Thyroid gland (tissue), 4 donors: Measurements from ENCODE around the gene TSKU.

Experiments used
- CTCF ChIP-seq, 6 experiments: fragments of 200-600 bp in 3 of 6; fragments of 450-650 bp in 3 of 6; sonication (generic) in 3 of 6; IDR thresholded peaks; one replicate each; pipeline ENCODE4 v1.5.1; 2016 to 2019; ENCODE audit warnings: antibody characterized with exemption in 6 of 6, mild to moderate bottlenecking in 2 of 6, inconsistent platforms in 1 of 6, moderate library complexity in 1 of 6
- POLR2A ChIP-seq, 2 donors: fragments of 450-650 bp; IDR thresholded peaks; one replicate each; pipeline ENCODE4 v1.6.1; 2017; ENCODE audit warnings: antibody characterized with exemption in 2 of 2, mild to moderate bottlenecking in 2 of 2, moderate library complexity in 1 of 2

- no peak for TF ChIP-seq CTCF (IDR thresholded peaks at IDR 0.05)
- no peak for TF ChIP-seq POLR2A (IDR thresholded peaks at IDR 0.05)
Observed at GRCh38 chr11:76734456-76735420, 48.4 kb upstream of the TSKU start.
